IMR-90 (cell line): ENCODE measurements around the gene PLS1.

Experiments
- BHLHE40 ChIP-seq: fragments of 150-350 bp; IDR thresholded peaks from 2 replicates; pipeline ENCODE4 v1.6.1; 2016; ENCODE audit warnings: mild to moderate bottlenecking, low read depth, low read length
- CEBPB ChIP-seq: IDR thresholded peaks from 2 replicates; pipeline ENCODE4 v1.6.1; 2012; ENCODE audit warnings: low read depth, low read length, improper control_type of control experiment
- FOS ChIP-seq: fragments of 150-350 bp; IDR thresholded peaks from 2 replicates; pipeline ENCODE4 v1.6.1; 2016; ENCODE audit warnings: low read depth, low read length
- MAZ ChIP-seq: IDR thresholded peaks from 2 replicates; pipeline ENCODE4 v1.6.1; 2012; ENCODE audit warnings: low read depth, mild to moderate bottlenecking, low read length, improper control_type of control experiment, moderate library complexity, borderline replicate concordance
- MXI1 ChIP-seq: IDR thresholded peaks from 2 replicates; pipeline ENCODE4 v1.6.1; 2012; ENCODE audit warnings: low read depth, mild to moderate bottlenecking, low read length, moderate library complexity, borderline replicate concordance
- NFE2L2 ChIP-seq: fragments of 150-350 bp; IDR thresholded peaks from 2 replicates; pipeline ENCODE4 v1.6.1; 2016; ENCODE audit warnings: low read depth, mild to moderate bottlenecking, low read length
- POLR2A ChIP-seq: IDR thresholded peaks from 2 replicates; pipeline ENCODE4 v1.6.1; 2012; ENCODE audit warnings: mild to moderate bottlenecking, low read depth, low read length
- RAD21 ChIP-seq: IDR thresholded peaks from 2 replicates; pipeline ENCODE4 v1.6.1; 2012; ENCODE audit warnings: low read length, improper control_type of control experiment
- RFX5 ChIP-seq: IDR thresholded peaks from 2 replicates; pipeline ENCODE4 v1.8.0; 2012; ENCODE audit warnings: low read depth, mild to moderate bottlenecking, low read length, moderate library complexity
- SMC3 ChIP-seq: fragments of 150-350 bp; IDR thresholded peaks from 2 replicates; pipeline ENCODE4 v1.6.1; 2016; ENCODE audit warnings: low read depth, mild to moderate bottlenecking, antibody characterized with exemption, low read length, moderate library complexity
- USF2 ChIP-seq: fragments of 150-350 bp; IDR thresholded peaks from 2 replicates; pipeline ENCODE4 v1.6.1; 2017; ENCODE audit warnings: mild to moderate bottlenecking, antibody characterized with exemption, low read length, low read depth
- TF ChIP-seq, protein P1 (sequence below): conservative IDR thresholded peaks from 2 replicates; pipeline ENCODE4 v1.5.1; 2012; ENCODE audit warnings: mild to moderate bottlenecking, low read depth, low read length, improper control_type of control experiment

DNA sequence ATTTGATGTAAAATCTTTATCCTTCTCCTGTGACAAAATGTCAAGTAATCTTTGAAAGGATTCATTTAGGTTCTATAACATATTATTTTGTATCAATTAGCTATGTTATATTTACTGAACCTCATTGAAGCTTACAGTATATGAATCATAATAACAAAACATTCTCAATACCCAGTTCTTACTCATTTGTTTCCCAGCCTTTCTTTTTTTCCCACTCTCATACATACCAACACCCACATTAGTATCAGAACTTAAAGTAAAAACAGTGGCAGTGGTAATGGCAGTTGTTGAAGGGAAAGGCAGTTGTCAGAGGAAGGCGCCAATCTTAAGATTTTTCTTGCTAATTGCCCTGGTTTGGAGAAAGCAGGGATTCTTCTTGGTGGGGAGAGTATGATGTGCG is 94.4 kb downstream of the PLS1 start:
- TF ChIP-seq, protein P1, sequence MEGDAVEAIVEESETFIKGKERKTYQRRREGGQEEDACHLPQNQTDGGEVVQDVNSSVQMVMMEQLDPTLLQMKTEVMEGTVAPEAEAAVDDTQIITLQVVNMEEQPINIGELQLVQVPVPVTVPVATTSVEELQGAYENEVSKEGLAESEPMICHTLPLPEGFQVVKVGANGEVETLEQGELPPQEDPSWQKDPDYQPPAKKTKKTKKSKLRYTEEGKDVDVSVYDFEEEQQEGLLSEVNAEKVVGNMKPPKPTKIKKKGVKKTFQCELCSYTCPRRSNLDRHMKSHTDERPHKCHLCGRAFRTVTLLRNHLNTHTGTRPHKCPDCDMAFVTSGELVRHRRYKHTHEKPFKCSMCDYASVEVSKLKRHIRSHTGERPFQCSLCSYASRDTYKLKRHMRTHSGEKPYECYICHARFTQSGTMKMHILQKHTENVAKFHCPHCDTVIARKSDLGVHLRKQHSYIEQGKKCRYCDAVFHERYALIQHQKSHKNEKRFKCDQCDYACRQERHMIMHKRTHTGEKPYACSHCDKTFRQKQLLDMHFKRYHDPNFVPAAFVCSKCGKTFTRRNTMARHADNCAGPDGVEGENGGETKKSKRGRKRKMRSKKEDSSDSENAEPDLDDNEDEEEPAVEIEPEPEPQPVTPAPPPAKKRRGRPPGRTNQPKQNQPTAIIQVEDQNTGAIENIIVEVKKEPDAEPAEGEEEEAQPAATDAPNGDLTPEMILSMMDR: no peak
- no peak for TF ChIP-seq RFX5
- no peak for TF ChIP-seq MXI1
- no peak for TF ChIP-seq USF2
- no peak for TF ChIP-seq FOS
- TF ChIP-seq POLR2A: no peak
- no peak for TF ChIP-seq CEBPB
- no peak for TF ChIP-seq BHLHE40
- TF ChIP-seq RAD21: no peak
- TF ChIP-seq MAZ: no peak
- TF ChIP-seq SMC3: no peak
- no peak for TF ChIP-seq NFE2L2
